GM23338 (cell line): ENCODE data around the gene DHX38. TPM values are rescaled to one million over a fixed set of nuclear protein-coding genes. Genes with fewer than 3 reads are reported as not detected.
"Not testable (repeated sequence)": the region's sequence is repeated elsewhere in the genome, so short reads cannot be mapped to it uniquely, and the experiment has no call there.

Source experiments
- ATAC-seq: fragments of 200-7000 bp; cut with Tn5 transposase; 3 replicates; pipeline ENCODE4 v1.9.1; 2020
- DNase-seq: peaks from one replicate; pipeline ENCODE4 v3.0.0-alpha.2; 2015; ENCODE audit warnings: low spot score
- H2AFZ ChIP-seq: fragments of 200-600 bp; sonication (generic); 2 replicates; pipeline ENCODE4 v1.8.0; 2016; ENCODE audit warnings: antibody characterized with exemption, mild to moderate bottlenecking, moderate library complexity
- H3F3A ChIP-seq: fragments of 200-600 bp; sonication (generic); replicated peaks from 2 replicates; pipeline ENCODE4 v1.8.0; 2017; ENCODE audit warnings: antibody characterized with exemption, mixed run types, low read depth
- H3K27ac ChIP-seq: fragments of 200-600 bp; sonication (generic); 2 replicates; pipeline ENCODE4 v1.6.1; 2016; ENCODE audit warnings: low read depth
- H3K27me3 ChIP-seq: fragments of 200-600 bp; sonication (generic); 2 replicates; pipeline ENCODE4 v1.8.0; 2016; ENCODE audit warnings: mild to moderate bottlenecking, mixed run types, moderate library complexity; ENCODE audit not compliant: insufficient read depth
- H3K36me3 ChIP-seq: fragments of 200-600 bp; sonication (generic); 2 replicates; pipeline ENCODE4 v1.8.0; 2016; ENCODE audit warnings: mild to moderate bottlenecking; ENCODE audit not compliant: insufficient read depth
- H3K4me1 ChIP-seq: fragments of 200-600 bp; sonication (generic); 2 replicates; pipeline ENCODE4 v1.8.0; 2016; ENCODE audit warnings: mild to moderate bottlenecking, moderate library complexity; ENCODE audit not compliant: insufficient read depth
- H3K4me2 ChIP-seq: fragments of 200-600 bp; sonication (generic); 2 replicates; pipeline ENCODE4 v1.7.1; 2017; ENCODE audit warnings: mixed run types
- H3K4me3 ChIP-seq: fragments of 200-600 bp; sonication (generic); 2 replicates; pipeline ENCODE4 v1.6.1; 2016; ENCODE audit warnings: mixed run types
- H3K79me2 ChIP-seq: fragments of 200-600 bp; sonication (generic); replicated peaks from 2 replicates; pipeline ENCODE4 v1.8.0; 2017; ENCODE audit warnings: mild to moderate bottlenecking; ENCODE audit not compliant: insufficient read depth
- H3K9me2 ChIP-seq: fragments of 200-600 bp; sonication (generic); 2 replicates; pipeline ENCODE4 v1.8.0; 2017; ENCODE audit not compliant: insufficient read depth
- H4K20me1 ChIP-seq: fragments of 200-600 bp; sonication (generic); replicated peaks from 2 replicates; pipeline ENCODE4 v1.8.0; 2017; ENCODE audit warnings: mild to moderate bottlenecking; ENCODE audit not compliant: insufficient read depth
- H3K27ac Mint-ChIP-seq: 2 replicates; pipeline ENCODE4 v1.8.0; 2020; ENCODE audit warnings: inconsistent platforms, mild to moderate bottlenecking, moderate library complexity, mixed read lengths
- H3K27me3 Mint-ChIP-seq: 3 replicates; pipeline ENCODE4 v1.8.0; 2022; ENCODE audit warnings: low read depth, mild to moderate bottlenecking, moderate library complexity, mixed read lengths, inconsistent platforms; ENCODE audit not compliant: insufficient read depth, poor library complexity
- H3K36me3 Mint-ChIP-seq: 3 replicates; pipeline ENCODE4 v1.8.0; 2021; ENCODE audit warnings: low read depth, mild to moderate bottlenecking, inconsistent platforms, moderate library complexity, mixed read lengths
- H3K4me1 Mint-ChIP-seq: 3 replicates; pipeline ENCODE4 v1.8.0; 2020; ENCODE audit warnings: mild to moderate bottlenecking, inconsistent platforms, mixed read lengths
- H3K4me3 Mint-ChIP-seq: 3 replicates; pipeline ENCODE4 v1.8.0; 2021; ENCODE audit warnings: moderate library complexity, mild to moderate bottlenecking, inconsistent platforms, mixed read lengths
- H3K9me3 Mint-ChIP-seq: 3 replicates; pipeline ENCODE4 v1.8.0; 2020; ENCODE audit warnings: moderate library complexity, mild to moderate bottlenecking, inconsistent platforms, mixed read lengths
- NANOG ChIP-seq: IDR thresholded peaks from 2 replicates; pipeline ENCODE4 v1.6.1; 2016; ENCODE audit warnings: antibody characterized with exemption, borderline replicate concordance
- polyA plus RNA-seq: library from polyadenylated mRNA; unstranded; fragments of >200 nt; fragmentation: Nextera tagmentation; extraction: Ambion mirVana; gene quantifications from 2 replicates; pipeline ENCODE4 v1.2.1, GENCODE V29; 2016
- total RNA-seq: library from RNA; depleted of rRNA; stranded (reverse); fragments of >200 nt; shearing (Covaris generic); gene quantifications from 2 replicates; pipeline ENCODE4 v1.2.3, GENCODE V29; 2014
- TF ChIP-seq, protein P1 (sequence below): fragments of 250-450 bp; sonication (Bioruptor Pico); IDR thresholded peaks from 2 replicates; pipeline ENCODE4 v1.5.0; 2020; ENCODE audit warnings: mild to moderate bottlenecking, moderate library complexity

The DHX38 gene
- total and polyA plus RNA-seq, 2 experiments from 2014 or later, result 31.4 to 46.4 TPM

DNA sequence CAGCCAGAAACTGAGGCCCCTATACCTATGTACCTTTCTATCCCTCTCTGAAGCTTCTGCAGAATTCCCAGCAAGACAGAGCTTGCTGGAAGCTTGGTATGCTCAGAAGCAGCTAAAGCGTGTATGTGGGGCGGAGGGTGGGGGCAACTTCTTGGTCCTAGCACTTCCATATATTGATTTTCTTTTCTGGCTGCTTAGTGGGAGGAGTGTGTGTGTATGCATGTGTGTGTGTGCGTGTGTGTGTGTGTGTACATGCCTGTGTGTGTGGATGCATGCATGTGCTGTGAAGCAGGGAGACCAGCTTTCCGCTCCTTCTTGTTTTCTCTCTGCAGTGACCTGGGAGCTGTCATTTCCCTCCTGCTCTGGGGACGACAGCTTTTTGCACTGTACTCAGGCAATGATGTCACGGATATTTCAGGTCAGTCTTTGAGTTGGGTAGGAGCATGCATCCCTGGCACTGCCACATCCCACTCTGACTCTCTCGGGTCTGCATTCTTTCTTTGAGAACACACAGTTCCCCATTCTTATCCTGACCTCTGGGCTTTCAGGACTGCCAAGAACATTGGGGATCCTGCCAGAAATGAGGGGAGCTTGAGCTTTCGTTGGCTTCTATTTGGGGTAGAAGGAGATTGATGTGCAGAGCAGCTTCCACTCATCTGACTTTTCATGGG is 20.0 kb upstream of the DHX38 start (continued):
- TF ChIP-seq, protein P1, sequence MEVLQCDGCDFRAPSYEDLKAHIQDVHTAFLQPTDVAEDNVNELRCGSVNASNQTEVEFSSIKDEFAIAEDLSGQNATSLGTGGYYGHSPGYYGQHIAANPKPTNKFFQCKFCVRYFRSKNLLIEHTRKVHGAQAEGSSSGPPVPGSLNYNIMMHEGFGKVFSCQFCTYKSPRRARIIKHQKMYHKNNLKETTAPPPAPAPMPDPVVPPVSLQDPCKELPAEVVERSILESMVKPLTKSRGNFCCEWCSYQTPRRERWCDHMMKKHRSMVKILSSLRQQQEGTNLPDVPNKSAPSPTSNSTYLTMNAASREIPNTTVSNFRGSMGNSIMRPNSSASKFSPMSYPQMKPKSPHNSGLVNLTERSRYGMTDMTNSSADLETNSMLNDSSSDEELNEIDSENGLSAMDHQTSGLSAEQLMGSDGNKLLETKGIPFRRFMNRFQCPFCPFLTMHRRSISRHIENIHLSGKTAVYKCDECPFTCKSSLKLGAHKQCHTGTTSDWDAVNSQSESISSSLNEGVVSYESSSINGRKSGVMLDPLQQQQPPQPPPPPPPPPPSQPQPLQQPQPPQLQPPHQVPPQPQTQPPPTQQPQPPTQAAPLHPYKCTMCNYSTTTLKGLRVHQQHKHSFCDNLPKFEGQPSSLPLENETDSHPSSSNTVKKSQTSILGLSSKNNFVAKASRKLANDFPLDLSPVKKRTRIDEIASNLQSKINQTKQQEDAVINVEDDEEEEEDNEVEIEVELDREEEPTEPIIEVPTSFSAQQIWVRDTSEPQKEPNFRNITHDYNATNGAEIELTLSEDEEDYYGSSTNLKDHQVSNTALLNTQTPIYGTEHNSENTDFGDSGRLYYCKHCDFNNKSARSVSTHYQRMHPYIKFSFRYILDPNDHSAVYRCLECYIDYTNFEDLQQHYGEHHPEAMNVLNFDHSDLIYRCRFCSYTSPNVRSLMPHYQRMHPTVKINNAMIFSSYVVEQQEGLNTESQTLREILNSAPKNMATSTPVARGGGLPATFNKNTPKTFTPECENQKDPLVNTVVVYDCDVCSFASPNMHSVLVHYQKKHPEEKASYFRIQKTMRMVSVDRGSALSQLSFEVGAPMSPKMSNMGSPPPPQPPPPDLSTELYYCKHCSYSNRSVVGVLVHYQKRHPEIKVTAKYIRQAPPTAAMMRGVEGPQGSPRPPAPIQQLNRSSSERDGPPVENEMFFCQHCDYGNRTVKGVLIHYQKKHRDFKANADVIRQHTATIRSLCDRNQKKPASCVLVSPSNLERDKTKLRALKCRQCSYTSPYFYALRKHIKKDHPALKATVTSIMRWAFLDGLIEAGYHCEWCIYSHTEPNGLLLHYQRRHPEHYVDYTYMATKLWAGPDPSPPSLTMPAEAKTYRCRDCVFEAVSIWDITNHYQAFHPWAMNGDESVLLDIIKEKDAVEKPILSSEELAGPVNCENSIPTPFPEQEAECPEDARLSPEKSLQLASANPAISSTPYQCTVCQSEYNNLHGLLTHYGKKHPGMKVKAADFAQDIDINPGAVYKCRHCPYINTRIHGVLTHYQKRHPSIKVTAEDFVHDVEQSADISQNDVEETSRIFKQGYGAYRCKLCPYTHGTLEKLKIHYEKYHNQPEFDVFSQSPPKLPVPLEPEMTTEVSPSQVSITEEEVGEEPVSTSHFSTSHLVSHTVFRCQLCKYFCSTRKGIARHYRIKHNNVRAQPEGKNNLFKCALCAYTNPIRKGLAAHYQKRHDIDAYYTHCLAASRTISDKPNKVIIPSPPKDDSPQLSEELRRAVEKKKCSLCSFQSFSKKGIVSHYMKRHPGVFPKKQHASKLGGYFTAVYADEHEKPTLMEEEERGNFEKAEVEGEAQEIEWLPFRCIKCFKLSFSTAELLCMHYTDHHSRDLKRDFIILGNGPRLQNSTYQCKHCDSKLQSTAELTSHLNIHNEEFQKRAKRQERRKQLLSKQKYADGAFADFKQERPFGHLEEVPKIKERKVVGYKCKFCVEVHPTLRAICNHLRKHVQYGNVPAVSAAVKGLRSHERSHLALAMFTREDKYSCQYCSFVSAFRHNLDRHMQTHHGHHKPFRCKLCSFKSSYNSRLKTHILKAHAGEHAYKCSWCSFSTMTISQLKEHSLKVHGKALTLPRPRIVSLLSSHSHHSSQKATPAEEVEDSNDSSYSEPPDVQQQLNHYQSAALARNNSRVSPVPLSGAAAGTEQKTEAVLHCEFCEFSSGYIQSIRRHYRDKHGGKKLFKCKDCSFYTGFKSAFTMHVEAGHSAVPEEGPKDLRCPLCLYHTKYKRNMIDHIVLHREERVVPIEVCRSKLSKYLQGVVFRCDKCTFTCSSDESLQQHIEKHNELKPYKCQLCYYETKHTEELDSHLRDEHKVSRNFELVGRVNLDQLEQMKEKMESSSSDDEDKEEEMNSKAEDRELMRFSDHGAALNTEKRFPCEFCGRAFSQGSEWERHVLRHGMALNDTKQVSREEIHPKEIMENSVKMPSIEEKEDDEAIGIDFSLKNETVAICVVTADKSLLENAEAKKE (CRISPR knock-in tag), result no peak
- no peak for TF ChIP-seq NANOG

DNA sequence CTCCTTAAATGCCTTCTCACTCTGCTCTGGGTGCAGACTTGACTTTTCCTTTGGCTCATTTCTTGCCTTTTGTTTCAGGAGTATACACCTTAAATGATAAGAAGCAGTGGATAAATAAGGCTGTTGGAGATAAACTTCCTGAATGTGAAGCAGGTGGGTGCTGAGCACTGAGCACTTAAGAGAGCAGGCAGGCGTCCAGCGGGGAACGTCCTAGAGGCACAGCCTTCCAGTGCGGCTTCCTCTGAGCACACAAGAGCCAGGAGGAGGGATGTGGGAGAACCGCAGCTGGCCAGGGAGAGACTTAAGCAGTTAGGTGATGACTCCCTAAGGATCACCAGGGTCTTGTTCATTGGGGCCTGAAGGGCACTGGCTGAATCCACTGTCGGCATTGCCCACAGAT is 18.6 kb upstream of the DHX38 start:
- not testable (repeated sequence) for H3K27ac Mint-ChIP-seq, ATAC-seq, H3K4me2 ChIP-seq, H3K4me3 ChIP-seq, H3K36me3 Mint-ChIP-seq, H3K9me2 ChIP-seq, DNase-seq, H4K20me1 ChIP-seq, H3K79me2 ChIP-seq, H3K27ac ChIP-seq, H3K27me3 ChIP-seq, H3F3A ChIP-seq, H3K27me3 Mint-ChIP-seq, H3K36me3 ChIP-seq, H3K4me3 Mint-ChIP-seq, H2AFZ ChIP-seq, H3K4me1 Mint-ChIP-seq, H3K4me1 ChIP-seq
- H3K9me3 Mint-ChIP-seq, result peaks cover 10% of the 10 kb centered on the region; the same call in 1 of the 3 replicates

GRCh38 chr16:72076991-72077706 is 16.5 kb upstream of the DHX38 start:
- H3K9me2 ChIP-seq, DNase-seq, H3K79me2 ChIP-seq, H3K27ac ChIP-seq, H3K4me2 ChIP-seq, H3K4me1 Mint-ChIP-seq, H2AFZ ChIP-seq, H3K27ac Mint-ChIP-seq, H3K4me1 ChIP-seq, H3F3A ChIP-seq, ATAC-seq, H3K4me3 ChIP-seq, H3K36me3 ChIP-seq, H3K27me3 ChIP-seq, H4K20me1 ChIP-seq, H3K36me3 Mint-ChIP-seq, H3K27me3 Mint-ChIP-seq, H3K4me3 Mint-ChIP-seq: not testable (repeated sequence)
- peaks cover 10% of the 10 kb centered on the region; the same call in 1 of the 3 replicates for H3K9me3 Mint-ChIP-seq
